ENCODE data around the gene EPB41.

Gene EPB41

DNA sequence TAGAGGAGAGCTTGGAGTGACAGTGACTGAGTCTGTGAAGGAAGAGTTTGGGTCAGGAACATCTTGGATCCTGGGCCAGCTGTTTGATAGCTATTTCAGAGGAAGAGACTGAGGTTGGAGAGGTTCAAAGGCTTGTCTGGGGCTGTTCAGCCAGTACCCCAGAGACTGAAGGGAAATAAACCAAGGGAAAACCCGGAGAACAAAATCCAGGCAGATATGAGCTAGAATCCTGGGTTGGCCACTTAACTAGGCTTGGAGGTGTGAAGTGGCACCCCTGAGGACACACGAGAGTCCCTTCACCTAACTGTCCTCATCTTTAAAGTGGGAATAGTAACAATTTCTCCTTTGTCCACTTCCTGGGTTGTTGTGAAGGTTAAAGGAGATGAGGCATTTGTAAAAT, 23.1 kb upstream of the EPB41 start:
- no peak for FAIRE-seq

DNA sequence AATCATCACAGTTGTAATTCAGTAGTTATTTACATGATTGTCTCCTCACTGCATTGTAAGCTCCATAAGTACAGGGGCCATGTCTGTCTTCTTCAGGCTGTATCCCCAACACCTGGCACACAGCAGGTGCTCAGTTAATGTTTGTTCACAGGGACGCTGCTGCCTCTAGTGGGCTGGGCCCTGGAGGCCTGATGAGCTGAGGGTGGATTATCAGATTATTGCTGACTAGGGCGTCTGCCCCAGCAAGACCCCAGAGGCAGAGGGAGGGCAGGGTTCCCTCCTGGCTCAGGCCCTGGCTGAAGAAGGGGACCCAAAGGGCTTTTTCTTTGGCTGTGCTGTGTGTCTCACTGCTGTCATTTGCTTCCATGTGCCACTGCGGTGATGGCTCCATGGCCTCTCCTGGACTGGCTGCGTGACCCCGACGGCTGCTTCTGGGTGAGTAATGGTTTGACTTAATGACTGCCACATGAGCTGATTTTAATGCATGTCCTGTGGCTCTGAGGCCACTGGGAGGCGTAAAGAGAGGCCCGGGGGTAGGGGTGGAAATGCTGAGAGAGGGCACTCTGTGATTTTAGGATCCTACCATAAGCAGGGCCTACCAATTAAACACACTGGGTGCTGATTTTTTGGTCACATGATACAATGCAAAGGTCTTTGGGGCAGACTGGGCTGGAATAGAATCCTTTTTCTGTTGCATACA, 20.8 kb upstream of the EPB41 start:
- no peak for FAIRE-seq

DNA sequence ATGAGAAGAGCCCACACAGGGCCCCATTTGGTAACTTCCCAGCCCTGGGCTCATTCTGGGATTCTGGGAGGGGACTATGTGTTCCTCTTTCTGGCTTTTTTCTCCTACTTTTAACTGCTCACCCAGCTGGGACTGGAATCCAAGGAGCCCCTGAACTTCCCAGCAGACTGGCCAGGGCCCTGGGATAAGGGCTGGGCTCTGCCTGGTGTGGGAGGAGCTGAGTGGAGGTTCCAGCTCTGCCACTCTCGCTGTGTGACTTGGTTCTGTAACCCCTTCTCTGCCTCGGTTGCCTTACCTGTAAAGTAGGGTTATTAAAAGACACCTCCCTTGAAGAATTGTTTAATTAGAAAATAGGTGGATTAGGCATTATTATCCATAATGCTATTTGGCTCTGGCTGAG, 19.6 kb upstream of the EPB41 start:
- FAIRE-seq: no peak

DNA sequence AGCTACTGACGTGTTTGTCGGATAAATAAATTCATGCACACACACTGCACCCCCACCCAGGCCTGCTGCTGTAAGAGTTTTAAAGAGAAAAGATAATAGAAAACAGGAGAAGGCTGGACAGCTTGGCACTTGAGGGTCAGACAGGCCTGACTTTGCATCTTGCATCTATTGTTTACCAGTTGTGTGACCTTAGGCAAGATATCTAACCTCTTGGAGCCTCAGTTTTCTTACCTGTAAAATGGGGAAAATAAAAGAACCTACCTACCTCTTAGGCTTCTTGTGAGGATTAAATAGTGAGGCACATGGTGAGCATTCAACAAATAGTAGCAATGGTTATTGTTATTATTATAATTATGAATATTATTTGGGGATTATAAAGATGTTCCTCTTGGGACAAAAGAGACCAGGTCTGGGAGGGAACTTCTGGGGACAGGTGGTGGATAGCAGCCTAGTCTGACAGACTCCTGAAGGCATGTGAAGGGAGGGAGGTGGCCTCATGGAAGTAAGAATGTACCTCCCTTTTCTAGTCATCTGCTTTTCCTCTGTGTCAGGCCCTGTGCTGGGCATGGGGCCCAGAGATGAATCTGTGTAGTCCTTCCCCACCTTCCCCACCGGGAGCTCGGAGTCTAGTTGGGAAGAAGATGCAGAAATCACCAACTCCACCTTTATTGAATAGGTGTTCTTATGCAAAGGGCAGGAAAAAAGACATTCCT, 18.3 kb upstream of the EPB41 start:
- no peak for FAIRE-seq

DNA sequence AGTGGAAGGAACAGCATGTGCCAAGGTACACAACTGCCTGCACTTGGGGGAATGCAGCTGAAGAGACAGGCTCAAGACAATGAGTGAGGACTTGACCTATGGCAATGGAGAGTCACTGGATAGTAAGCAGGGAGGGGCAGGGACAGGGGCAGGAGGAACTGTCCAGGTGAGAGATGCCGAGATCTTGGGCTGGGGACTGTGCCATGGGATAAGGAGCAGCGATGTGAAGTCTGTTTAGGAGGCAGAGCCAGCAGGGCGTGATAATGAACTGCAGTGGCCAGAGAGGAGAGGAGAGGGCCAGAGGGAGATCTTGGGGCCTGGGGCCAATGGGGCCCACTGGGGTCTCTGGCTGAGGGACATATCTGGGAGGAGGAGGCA, 17.8 kb upstream of the EPB41 start:
- FAIRE-seq: no peak

DNA sequence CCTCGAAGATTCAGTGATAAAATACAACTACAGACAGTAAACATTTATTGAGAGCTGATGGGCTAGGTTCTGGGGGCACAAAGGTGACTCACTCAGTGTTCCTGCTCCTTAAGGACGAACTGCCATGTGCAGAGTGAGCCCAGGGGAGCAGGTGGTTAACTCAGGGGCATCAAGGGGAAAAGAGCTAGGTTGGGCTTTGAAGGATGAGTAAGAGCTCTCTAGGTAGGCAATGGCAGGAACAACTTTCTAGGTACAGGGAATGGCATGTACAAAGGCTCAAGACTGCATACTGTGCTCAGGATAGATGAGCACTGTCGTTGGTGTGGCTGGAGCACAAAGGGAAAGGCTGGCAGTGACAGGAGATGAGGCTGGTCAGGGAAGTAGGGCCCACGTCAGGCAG, 16.6 kb upstream of the EPB41 start:
- no peak for FAIRE-seq

DNA sequence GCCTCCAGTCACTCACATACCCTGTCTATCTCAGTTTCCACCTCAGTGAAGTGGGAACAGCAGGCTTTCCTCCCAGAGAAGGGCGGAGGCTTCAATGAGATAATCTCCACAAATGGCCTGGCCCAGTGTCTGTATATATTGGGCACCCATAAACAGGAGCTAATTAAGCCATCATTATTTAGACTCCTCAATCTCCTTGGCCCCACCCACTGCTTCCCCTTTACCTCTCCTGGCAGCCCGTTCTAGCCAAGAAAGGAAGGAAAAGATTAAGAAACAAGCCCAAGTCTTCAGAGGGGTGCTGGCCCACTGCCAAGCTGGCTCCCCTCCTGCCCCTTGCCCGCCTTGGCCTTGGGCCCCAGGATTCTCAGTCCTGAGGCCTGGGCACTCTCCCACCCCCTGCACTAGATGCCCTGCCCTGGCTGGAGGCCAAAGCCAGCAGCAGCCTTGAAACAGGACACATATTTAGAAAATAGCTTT, 15.9 kb upstream of the EPB41 start:
- no peak for FAIRE-seq

DNA sequence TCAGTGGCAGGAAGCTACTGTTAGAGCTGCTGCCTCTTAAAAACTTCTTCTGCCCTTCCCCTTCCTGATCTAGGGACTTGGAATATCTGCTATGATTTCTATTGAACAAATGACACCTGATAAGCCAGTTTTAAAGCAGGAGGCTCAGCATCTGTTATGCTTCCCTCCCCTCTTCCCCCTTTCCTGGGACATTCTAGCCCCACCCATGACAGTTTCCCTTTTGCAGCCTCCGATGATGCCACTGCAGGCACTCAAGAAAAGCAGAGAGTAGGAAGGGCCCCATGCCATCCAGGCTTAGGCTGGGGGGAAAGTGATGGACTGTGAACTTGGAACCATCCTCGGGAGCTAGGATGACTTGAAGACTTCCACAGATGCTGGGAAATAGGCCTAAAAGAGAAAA, 15.1 kb upstream of the EPB41 start:
- FAIRE-seq: no peak

DNA sequence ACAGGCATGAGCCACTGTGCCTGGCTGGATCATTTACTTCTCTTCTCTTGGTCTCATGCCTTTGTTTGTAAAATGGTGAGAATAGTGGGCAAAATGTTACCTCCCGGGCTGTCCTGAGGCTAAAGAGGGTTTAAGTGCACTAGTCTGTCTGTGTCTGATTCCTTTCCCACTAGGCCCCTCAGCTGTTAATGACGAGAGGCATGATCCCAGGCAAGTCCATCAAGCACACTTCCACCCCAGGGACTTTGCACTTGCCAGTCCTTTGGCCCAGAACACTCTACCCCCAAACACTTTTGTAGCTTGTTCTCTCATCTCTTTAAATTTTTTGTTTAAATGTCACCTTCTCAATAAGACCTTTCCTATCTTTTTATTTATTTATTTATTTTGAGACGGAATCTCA, 13.8 kb upstream of the EPB41 start:
- no peak for FAIRE-seq

DNA sequence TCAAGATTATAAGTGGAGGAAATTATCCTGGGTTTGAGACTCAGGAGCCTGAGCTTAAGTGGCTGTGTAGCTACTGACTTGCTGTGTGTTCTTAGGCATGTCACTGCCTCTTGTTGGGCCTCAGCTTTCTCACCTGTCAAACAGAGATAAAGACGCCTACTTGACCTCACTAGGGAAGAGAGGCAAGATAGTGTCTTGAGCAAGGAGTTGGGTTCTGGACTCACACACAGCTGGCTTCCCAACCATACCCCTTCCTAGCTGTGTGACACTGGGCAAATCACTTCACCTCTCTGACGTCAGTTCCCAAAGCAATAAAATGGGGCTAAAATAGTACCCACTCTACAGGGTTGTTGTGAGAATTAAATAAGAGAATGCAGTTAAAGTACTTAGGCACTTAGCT, 11.6 kb upstream of the EPB41 start:
- no peak for FAIRE-seq

DNA sequence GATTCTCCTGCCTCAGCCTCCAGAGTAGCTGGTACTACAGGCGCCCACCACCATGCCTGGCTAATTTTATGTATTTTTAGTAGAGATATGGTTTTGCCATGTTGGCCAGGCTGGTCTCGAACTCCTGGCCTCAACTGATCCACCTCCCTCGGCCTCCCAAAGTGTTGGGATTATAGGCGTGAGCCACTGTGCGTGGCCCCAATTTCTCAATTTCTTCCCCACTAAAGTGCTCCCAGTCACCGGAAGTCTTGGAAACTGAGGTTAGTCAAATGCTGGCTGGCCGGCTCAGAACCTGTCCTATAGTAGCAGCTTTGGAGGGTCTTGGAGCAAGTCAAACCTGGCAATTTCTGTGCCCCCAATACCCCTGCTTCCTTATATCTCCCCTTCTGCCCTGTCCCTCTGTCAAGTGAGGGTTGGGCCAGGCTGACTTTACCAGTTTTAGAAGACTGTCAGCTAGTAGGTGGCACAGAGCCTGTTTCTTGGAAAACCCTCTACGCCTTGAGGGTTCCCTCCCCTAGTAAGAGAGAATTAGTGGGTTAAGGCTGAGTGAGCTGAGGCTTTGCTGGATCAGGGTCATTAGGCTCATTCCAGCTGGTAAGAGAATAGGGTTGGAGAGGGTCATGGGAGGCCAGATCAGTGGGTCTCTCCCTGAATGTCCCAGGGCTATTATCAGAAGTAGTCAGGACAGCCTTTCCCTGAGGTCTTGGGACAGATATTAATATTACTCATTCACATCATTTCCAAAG, 8.3 kb upstream of the EPB41 start:
- FAIRE-seq: no peak

DNA sequence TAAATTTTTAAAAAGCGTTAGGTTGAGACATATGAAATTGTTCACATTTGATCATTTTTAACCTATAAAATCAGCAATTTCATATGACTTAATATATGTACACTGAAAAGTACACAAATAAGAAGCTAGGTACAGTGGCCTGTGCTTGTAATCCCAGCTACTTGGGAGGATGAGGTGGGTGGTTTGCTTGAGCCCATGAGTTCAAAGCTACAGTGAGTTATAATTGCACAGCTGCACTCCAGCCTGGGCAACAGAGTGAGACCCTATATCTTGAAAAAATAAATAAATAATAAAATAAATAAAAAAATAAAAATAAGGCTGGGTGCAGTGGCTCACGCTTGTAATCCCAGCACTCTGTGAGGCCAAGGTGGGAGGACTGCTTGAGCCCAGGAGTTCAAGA, 5.2 kb upstream of the EPB41 start:
- FAIRE-seq: no peak

DNA sequence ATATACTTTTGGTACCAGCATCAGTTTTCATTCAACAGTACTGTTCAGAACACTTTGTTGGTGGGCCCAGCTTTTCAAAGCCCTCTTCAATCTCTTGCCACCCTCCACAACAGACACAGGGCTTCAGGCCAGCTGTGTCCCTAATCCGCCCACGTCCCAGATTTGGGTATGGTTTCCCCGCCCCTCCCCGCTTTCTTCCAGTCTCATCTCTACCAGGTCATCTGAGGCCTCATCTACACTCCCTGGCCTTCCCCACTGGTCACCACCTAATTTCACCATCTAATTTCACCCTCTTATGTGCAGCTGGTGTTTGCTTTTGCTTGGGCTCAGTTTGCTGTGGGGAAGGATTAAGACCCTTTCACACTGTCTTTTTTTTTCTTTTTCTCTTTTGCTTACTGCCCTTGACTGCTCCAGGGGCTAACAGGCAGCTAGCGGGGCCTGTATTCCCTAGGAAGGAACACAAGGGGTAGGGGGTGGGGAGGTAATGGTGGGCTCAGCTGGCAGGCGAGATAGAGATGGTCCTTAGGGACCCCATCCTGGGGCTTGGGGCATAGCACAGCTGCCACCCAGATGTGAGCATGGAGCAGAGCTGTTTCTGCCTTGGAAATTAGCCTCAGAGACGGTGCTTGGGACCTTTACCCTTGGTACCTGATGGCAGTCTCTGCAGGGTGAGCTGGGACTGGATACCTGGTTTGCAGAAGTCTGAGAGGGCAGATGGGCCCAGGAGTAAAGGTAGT, 3.8 kb upstream of the EPB41 start:
- no peak for FAIRE-seq

DNA sequence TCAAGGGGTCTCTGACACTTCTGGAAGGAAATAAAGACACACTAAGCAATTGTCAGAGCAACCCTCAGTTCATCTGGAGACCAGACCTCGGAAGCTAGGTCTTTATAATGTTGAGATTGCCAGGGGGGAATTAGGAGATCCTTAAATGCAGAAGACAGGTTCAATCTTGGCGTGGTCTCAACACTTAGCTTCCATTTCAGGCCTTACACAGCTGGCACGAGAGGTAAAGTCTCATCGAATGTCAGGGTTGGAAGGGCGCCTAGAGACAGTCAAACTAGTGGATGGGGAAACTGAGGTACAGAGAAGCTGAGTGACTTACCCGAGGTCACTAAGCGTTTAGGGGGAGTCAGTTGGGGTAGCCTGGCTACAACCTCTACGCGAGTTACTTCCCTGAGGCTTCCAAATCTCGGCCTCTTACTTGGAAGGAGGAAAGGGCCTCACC, 562 bp upstream of the EPB41 start:
- FAIRE-seq: no peak

DNA sequence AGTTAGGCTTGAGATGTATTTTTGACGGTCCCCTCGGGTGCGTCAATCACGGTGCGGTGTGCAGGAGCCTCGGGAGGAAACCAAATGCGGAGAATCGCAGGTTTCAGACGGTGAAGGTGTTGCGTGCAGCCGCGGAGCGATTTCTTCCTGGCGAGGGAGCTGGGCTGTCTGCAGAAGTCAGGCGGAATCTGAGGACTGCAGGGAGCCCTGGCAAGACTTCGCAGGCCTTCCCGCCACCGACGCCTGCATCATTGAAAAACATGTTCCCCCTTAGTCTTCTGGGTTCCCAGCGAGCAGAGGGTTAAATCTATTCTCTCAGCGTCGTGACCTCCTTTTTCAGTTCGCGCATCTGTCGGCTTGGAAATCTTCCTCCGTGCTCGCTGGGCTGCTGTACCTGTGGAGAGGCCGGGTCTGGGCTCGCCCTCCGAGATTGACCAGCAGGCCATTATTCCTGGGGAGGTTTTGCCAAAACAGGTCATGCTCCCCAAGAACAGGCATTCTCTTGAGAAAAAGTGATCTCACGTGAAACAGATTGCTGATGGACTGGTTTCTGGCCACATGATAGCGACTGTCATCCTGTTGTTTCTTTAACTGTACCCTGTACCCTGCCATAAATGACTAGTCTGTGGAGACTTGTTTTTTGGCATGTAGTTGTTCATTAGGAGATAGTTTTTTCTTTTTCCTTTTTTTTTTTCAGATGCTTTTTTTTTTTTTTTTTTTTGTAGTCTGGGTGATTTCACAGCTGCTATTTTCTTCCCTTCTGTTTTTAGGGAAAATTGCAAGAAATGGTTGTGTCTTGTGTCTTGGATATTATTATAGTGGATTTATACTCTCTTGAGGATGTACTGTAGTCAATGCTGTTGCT, 894 bp downstream of the EPB41 start:
- no peak for FAIRE-seq

DNA sequence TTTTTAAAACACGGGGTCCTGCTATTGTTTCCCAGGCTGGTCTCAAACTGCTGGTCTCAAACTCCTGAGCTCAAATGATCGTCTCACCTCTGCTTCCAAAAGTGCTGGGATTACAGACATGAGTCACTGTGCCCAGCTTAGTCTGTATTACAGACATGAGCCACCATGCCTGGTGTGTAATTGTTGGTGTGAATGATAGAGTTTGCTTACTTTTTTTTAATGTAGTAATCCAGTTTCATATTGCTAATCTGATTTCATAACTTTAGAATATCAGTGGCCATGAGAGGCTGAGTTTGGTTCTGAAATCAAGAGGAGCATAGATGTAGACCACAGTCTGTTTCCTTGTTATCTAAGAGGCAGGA, 3.4 kb downstream of the EPB41 start:
- no peak for FAIRE-seq

DNA sequence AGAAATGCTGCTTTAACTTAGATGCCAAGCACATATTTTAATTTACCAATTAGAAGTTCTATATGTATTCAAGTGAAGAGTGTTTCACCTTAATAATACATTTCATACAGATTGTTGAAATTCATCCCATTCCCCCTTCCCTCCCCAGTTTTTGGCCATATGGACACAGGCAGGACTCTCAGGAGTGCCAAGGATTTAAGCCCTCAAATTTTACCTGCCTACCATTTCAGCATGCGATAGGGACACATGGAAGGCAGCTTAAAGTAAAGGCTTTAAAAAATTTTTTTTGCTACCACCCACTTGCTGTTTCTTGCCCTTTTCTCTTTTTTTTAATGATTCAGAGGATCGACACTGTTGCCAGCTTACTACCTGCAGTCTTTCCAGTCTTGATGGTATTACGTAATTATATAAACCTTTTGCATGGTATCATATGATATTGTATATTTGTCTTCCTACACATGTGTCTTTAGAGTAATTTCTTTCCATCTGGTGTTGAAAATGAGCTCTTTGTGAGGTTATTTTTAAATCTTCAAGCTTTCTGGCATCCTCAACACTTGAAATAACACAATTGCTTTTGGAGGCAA, 7.0 kb downstream of the EPB41 start:
- no peak for FAIRE-seq

DNA sequence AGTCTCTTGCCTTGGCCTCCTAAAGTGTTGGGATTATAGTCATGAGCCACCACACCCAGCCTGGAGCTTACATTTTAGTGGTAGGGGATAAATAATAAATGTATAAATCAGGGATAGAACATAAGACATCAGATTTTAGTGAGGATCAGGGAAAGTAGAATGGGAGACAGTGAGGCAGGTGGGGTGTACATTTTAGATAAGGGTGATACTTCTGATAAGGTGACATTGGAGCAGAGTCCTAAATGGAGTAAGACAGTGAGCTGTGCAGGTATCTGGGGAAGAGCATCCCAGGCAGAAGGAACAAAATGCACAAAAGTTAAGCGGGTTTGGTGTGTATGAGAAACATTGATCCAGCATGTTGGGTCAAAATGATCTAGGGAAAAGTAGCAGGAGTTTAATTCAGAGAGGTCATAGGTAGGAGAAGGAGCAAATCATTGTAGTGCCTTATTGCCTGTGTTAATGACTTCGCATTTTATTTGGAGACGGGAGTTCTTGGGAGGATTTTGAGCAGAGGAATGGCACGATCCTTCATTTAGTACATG, 11.1 kb downstream of the EPB41 start:
- no peak for FAIRE-seq

DNA sequence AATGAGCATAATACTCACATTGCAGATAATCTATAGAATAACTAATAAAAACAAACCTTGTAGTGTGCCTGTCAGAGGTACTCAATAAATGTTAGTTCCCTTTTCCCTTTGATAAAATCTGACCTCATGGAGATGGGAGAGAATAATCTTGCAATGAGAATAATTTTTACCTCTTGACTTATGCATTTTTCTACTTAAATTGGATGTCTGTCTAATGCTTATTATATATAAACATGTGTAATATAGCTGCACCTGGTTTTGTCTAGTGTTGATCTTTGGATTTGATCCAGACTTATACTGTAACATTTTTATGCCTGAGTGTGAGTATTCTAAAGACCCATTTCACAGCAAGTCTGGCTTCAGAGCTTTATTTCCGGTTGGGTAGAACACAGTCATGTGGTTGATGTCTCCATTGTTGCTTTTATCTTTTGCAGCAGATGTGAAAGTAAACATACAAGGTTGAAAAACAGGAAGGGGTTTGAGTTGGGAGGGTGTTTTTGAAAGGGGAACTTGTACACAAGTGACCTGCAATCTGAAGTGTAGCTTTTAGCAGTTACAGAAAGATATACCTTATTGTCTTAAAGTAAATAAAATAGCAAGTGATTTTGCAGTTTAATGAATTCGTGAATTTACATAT, 12.4 kb downstream of the EPB41 start:
- FAIRE-seq: peak; percentile 95

DNA sequence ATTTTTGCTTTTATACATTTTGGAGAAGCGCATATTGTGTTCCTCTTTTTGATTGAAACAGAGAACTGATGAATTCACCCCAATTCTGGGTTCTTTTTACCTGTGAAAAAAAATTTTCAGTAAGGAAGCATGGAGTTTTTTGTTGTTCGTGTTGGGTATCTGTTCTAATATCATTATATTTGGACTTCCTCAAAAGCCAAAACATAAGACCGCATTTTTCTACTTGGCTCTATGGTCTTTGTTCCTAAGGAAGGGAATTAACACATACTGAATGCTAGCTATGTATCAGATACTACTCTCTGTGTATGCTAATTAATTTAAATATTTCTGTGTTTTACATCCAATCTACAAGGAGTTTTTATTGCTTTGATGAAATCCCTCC, 12.9 kb downstream of the EPB41 start:
- no peak for FAIRE-seq
